Activated CD8-positive, alpha-beta memory T cell treated with anti-CD3 and anti-CD28 coated beads for 36 hours (primary cell): ENCODE measurements around the gene ZFAND3. TPM values are rescaled to one million over a fixed set of nuclear protein-coding genes. Genes with fewer than 3 reads are reported as not detected.

ENCODE experiments used
- CTCF ChIA-PET: fragments of 350-600 bp; sonication (Branson Sonifier 250); formaldehyde crosslinking; loops from one replicate; lab custom pipeline; 2021; ENCODE audit warnings: antibody characterized with exemption; lab: Charles Lee
- POLR2A ChIA-PET: fragments of 350-600 bp; sonication (Branson Sonifier 250); formaldehyde crosslinking; loops from one replicate; lab custom pipeline; 2021; ENCODE audit warnings: antibody characterized with exemption; lab: Charles Lee
- total RNA-seq, 2 experiments: library from RNA; stranded (reverse); gene quantifications; one replicate each; pipeline ENCODE4 v1.2.3, GENCODE V29; 2021

ZFAND3 gene
- total RNA-seq, 2 experiments from 2014 or later, result 29.3 TPM

- POLR2A ChIA-PET, result no interaction called here
- CTCF ChIA-PET, result no interaction called here
Measured at GRCh38 chr6:38079537-38079936, 260.0 kb downstream of the ZFAND3 start.

DNA sequence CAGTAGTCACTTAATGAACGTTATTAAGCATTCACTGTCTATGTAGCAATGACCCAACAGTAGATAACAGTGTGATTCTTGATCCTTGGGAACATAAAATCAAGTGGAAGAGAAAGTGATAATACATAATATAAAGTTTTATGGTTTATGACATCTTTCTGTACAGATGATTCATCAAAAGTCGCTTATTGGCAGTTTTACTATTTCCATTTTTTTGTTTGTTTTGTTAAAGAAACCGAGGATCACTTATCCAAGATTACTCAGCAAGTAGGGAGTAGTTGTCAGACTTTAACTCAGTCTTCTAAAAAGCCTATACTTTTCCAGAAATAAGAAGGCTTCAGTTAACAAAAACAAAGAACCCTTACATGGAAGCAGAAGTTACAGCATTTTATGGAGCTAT lies 260.8 kb downstream of the ZFAND3 start:
- CTCF ChIA-PET, result no interaction called here

GRCh38 chr6:38080889-38081288 lies 261.4 kb downstream of the ZFAND3 start:
- CTCF ChIA-PET, result no interaction called here

More for the DNA sequence above, 260.8 kb downstream of the ZFAND3 start:
- POLR2A ChIA-PET, result no interaction called here

DNA sequence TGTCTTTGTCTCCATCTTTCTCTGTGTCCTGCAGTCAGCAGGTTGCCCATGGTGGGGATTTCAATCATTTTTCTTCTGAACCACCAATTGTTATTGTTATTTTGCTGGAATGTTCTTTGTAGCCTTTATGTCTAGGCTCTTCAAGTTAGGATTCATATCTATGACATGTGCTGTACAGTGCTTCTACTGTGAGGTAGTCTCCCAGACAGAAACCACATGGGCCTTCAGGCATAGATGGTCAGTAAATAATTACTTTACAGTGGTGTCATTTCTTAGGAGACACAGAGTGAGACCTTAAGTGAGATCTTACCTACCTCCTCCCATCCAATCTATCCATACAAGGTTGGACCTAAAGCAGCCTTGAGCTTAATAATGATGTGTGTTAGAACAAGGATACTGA lies 265.5 kb downstream of the ZFAND3 start:
- ChIA-PET CTCF (interaction anchor here (0.6 kb wide), 1 partner anchor 251 kb away, joined by 3 read pairs; no protein-coding TSS in a partner anchor), POLR2A (no interaction called here)

More at GRCh38 chr6:38080889-38081288, 261.4 kb downstream of the ZFAND3 start:
- POLR2A ChIA-PET, result no interaction called here

- CTCF ChIA-PET, result no interaction called here
- POLR2A ChIA-PET, result no interaction called here
Measured at GRCh38 chr6:38086346-38086745, 266.8 kb downstream of the ZFAND3 start.

- CTCF ChIA-PET, result no interaction called here
- POLR2A ChIA-PET, result no interaction called here
Measured at GRCh38 chr6:38088010-38088409, 268.5 kb downstream of the ZFAND3 start.

DNA sequence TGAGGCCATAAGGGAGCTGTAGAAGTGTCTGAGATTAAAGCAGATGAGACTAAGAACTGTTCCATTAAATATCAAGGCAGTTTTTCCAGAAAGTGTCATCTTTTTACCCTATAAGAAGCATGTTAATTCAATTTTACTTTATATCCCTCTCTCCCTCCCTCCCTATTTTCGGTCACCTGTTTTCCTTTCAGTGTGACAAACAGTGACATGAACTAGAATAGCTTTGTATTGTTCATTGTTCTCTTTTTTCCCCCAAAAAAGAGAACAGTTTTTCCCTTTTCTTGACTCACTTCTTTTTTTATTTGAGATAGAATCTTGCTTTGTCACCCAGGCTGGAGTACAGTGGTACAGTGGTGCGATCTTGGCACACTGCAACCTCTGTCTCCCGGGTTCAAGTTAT lies 269.3 kb downstream of the ZFAND3 start:
- CTCF ChIA-PET, result no interaction called here
- POLR2A ChIA-PET, result no interaction called here

GRCh38 chr6:38091613-38092012 lies 272.1 kb downstream of the ZFAND3 start:
- ChIA-PET CTCF (no interaction called here), POLR2A (no interaction called here)

DNA sequence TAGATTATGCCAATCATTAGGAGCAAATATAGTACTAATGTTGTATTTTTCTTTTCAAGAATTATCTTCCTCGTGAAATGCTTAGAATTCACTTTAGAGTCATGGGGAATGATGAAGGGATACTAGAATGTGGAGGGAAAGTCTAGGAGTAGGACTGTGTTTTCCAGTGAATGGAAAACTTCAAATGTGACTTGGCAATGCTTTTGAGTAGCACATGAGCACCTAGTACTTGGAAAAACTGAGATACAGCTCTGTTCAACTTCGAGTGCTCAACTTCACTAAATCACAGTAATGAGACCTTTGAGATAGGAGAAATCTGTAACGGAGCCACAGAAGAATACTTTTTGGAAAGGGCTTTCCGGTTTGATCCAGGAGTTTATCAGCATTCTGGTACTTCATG lies 272.9 kb downstream of the ZFAND3 start:
- ChIA-PET POLR2A (no interaction called here), CTCF (no interaction called here)

GRCh38 chr6:38092964-38093363 lies 273.4 kb downstream of the ZFAND3 start:
- ChIA-PET POLR2A (no interaction called here), CTCF (no interaction called here)

DNA sequence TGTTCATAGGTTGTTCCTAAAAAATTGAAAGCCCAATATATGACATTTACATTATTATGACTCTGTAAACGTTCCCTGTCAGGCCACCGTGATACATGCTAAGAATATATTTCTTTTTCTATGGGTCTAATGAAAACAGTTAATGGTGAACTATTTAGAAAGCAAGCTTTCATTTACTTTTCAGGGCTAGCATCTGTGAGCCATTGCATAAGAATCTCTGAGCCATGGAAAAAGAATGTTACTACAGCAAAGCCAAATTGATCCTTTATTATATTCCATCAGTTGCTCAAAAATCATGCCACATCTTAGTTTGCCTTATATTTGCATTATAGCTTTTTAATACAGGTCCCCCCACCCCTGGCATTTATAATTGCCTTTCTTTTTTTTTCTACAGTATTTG lies 275.5 kb downstream of the ZFAND3 start:
- CTCF ChIA-PET, result no interaction called here
- POLR2A ChIA-PET, result no interaction called here

GRCh38 chr6:38099221-38099620 lies 279.7 kb downstream of the ZFAND3 start:
- ChIA-PET CTCF (no interaction called here), POLR2A (interaction anchor here (0.5 kb wide), 1 partner anchor 822 kb away, joined by 4 read pairs; no protein-coding TSS in a partner anchor)

GRCh38 chr6:38100380-38100779 lies 280.9 kb downstream of the ZFAND3 start:
- POLR2A ChIA-PET, result no interaction called here
- CTCF ChIA-PET, result no interaction called here

DNA sequence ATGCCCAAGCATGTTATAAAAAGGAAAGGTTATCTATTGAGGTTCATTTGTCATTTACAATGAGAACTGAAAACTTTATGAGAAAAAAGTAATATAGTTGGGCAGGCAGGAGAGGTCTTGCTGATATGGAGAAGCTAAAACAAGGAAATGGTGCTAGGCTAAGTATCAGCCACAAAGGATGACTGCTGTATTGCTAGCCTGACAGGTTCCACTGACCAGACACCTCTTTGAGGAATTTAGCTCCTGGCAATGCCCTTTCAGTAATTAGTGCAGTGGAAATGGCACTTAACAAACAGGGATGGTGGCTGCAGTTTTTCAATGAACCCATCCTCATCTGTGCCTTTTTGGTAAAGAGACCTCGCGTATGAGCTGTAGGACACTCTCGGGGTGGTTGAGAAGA lies 284.4 kb downstream of the ZFAND3 start:
- POLR2A ChIA-PET, result no interaction called here
- CTCF ChIA-PET, result no interaction called here

DNA sequence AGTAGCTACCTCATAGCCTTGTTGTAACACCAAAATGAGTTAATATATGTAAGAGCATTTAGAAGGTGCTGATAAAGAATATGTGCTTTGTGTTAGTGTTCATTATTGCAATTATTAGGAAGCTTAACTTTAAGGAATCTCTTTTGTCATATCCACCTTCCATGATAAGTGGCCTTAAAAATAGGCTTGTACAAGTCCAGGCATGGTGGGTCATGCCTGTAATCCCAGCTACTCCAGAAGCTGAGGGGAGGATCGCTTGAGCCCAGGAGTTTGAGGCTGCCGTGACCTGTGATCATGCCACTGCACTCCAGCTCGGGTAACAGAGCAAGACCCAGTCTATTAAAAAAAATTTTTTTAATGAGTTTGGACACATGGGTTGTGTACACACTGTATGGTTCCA lies 285.5 kb downstream of the ZFAND3 start:
- ChIA-PET POLR2A (no interaction called here), CTCF (no interaction called here)

- CTCF ChIA-PET, result interaction anchor here (1.0 kb wide), 1 partner anchor 17 kb away, joined by 3 read pairs; no protein-coding TSS in a partner anchor
Measured at GRCh38 chr6:38107073-38107472, 287.5 kb downstream of the ZFAND3 start.

GRCh38 chr6:38110481-38110971 lies 291.0 kb downstream of the ZFAND3 start:
- ChIA-PET POLR2A (no interaction called here), CTCF (no interaction called here)

More at GRCh38 chr6:38107073-38107472, 287.5 kb downstream of the ZFAND3 start:
- POLR2A ChIA-PET, result no interaction called here

- ChIA-PET CTCF (no interaction called here), POLR2A (no interaction called here)
Measured at GRCh38 chr6:38112181-38112580, 292.7 kb downstream of the ZFAND3 start.

DNA sequence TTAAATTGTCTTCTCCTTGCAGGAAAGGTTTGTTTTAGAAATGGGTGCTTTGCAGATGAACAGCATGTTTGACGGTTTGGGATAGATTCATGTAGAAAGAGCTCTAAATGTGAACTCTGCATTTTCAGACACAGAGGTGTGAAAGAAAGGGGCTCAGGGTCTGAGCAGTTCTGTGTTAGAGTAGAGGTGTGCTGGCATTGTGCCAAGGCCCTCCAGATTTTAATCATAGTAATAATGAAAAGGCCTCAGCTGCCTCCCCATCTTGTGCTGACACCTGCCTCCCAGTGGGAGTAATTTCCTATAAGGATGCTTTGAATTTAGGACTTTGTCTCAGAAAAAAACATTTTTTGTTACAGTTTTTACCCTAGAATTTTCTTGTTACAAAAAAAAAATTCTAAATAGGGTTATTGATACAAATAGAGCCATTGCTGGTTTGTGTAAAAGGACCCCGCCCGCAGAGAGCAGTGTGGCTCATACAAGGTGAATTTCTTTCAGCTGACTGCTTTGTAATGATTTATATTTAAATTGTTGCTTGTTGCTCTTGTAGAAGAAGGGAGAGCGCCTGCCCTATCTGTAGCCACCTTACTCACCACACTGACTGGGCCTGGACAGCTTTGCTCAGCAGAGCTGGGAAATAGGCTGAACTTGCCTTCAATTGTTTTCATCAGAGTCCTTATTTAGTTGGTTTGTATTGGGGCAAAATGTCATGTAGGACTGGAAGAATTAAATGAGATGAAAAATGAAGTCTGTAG lies 294.5 kb downstream of the ZFAND3 start:
- POLR2A ChIA-PET, result no interaction called here

GRCh38 chr6:38114976-38115625 lies 295.6 kb downstream of the ZFAND3 start:
- POLR2A ChIA-PET, result no interaction called here

More for the DNA sequence above, 294.5 kb downstream of the ZFAND3 start:
- CTCF ChIA-PET, result no interaction called here

GRCh38 chr6:38115626-38116008 lies 296.1 kb downstream of the ZFAND3 start:
- ChIA-PET CTCF (no interaction called here), POLR2A (no interaction called here)

More at GRCh38 chr6:38114976-38115625, 295.6 kb downstream of the ZFAND3 start:
- CTCF ChIA-PET, result no interaction called here
